ENCODE data around the gene TCP10L. TPM values are rescaled to one million over a fixed set of nuclear protein-coding genes. Genes with fewer than 3 reads are reported as not detected.

TCP10L gene
- total and polyA plus RNA-seq, 2 of the 13 experiments (the other 11 are each of a cell fraction or from before 2014, with no cell fraction given), result 0.90 to 2.4 TPM

GRCh38 chr21:32612075-32612998 is 27.0 kb upstream of the TCP10L start, which contains the start of gene CFAP298 (continued):
- TF ChIP-seq FOSL2 (CRISPR knock-in tag; IDR thresholded peaks at IDR 0.05) (0 out of 2 replicates have a peak, but pooled peaks have one; percentile 7), ZNF574 (CRISPR knock-in tag; IDR thresholded peaks at IDR 0.05) (peak; percentile 92), MIXL1 (CRISPR knock-in tag; IDR thresholded peaks at IDR 0.05) (0 out of 2 replicates have a peak, but pooled peaks have one; percentile 21), ZNF800 (CRISPR knock-in tag; IDR thresholded peaks at IDR 0.05) (no peak), ZNF891 (CRISPR knock-in tag; IDR thresholded peaks at IDR 0.05) (peak; percentile 67; the same call in 1 of the 2 replicates), ZSCAN21 (CRISPR knock-in tag; IDR thresholded peaks at IDR 0.05; ENCODE audit: borderline replicate concordance) (peak; percentile 67; the same call in 1 of the 2 replicates), NFIB (CRISPR knock-in tag; IDR thresholded peaks at IDR 0.05; ENCODE audit: borderline replicate concordance) (no peak), ZNF709 (CRISPR knock-in tag; IDR thresholded peaks at IDR 0.05) (peak; percentile 72), RARA (CRISPR knock-in tag; IDR thresholded peaks at IDR 0.05) (no peak), SP1 (IDR thresholded peaks at IDR 0.05) (no peak), SP1 (CRISPR knock-in tag; IDR thresholded peaks at IDR 0.05) (peak; percentile 43; the same call in 1 of the 2 replicates), CCDC6 (CRISPR knock-in tag; IDR thresholded peaks at IDR 0.05) (no peak), ZNF234 (CRISPR knock-in tag; conservative IDR thresholded peaks at IDR 0.05) (no peak), ZNF260 (CRISPR knock-in tag; IDR thresholded peaks at IDR 0.05; ENCODE audit: borderline replicate concordance, low read depth) (no peak), SIX1 (CRISPR knock-in tag; IDR thresholded peaks at IDR 0.05; ENCODE audit: borderline replicate concordance) (no peak), BRD4 (CRISPR knock-in tag; IDR thresholded peaks at IDR 0.05) (no peak; the same call in 1 of the 2 replicates), FOXP1 (IDR thresholded peaks at IDR 0.05) (no peak), FOXP1 (CRISPR knock-in tag; IDR thresholded peaks at IDR 0.05) (peak; percentile 19; the same call in 1 of the 2 replicates), ZNF3 (CRISPR knock-in tag; IDR thresholded peaks at IDR 0.05) (no peak)
- TF ChIP-seq, protein P1, sequence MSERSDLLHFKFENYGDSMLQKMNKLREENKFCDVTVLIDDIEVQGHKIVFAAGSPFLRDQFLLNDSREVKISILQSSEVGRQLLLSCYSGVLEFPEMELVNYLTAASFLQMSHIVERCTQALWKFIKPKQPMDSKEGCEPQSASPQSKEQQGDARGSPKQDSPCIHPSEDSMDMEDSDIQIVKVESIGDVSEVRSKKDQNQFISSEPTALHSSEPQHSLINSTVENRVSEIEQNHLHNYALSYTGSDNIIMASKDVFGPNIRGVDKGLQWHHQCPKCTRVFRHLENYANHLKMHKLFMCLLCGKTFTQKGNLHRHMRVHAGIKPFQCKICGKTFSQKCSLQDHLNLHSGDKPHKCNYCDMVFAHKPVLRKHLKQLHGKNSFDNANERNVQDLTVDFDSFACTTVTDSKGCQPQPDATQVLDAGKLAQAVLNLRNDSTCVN (CRISPR knock-in tag; IDR thresholded peaks at IDR 0.05; ENCODE audit: borderline replicate concordance), result no peak; the same call in 1 of the 2 replicates
- TF ChIP-seq, protein P2, sequence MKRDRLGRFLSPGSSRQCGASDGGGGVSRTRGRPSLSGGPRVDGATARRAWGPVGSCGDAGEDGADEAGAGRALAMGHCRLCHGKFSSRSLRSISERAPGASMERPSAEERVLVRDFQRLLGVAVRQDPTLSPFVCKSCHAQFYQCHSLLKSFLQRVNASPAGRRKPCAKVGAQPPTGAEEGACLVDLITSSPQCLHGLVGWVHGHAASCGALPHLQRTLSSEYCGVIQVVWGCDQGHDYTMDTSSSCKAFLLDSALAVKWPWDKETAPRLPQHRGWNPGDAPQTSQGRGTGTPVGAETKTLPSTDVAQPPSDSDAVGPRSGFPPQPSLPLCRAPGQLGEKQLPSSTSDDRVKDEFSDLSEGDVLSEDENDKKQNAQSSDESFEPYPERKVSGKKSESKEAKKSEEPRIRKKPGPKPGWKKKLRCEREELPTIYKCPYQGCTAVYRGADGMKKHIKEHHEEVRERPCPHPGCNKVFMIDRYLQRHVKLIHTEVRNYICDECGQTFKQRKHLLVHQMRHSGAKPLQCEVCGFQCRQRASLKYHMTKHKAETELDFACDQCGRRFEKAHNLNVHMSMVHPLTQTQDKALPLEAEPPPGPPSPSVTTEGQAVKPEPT (CRISPR knock-in tag; IDR thresholded peaks at IDR 0.05; ENCODE audit: low read depth), result peak; percentile 17; the same call in 1 of the 2 replicates

All from HepG2 (cell line).